H9 (cell line): ENCODE measurements around the gene TMEM266. TPM values are rescaled to one million over a fixed set of nuclear protein-coding genes. Genes with fewer than 3 reads are reported as not detected.

Experiments used
- DNase-seq: peaks from one replicate; pipeline ENCODE4 v3.0.0-alpha.2; 2017
- H2AFZ ChIP-seq: one replicate; pipeline ENCODE4 v1.6.1; 2013; ENCODE audit warnings: mild to moderate bottlenecking, low read length, control low read depth, moderate library complexity
- H2AK5ac ChIP-seq: 2 replicates; pipeline ENCODE4 v1.6.1; 2013; ENCODE audit warnings: low read length, control low read depth, mixed read lengths; ENCODE audit not compliant: insufficient read length
- H2BK120ac ChIP-seq: one replicate; pipeline ENCODE4 v1.6.1; 2013; ENCODE audit warnings: low read depth, mild to moderate bottlenecking, low read length, control low read depth, inconsistent platforms; ENCODE audit not compliant: poor library complexity, severe bottlenecking
- H2BK12ac ChIP-seq: 2 replicates; pipeline ENCODE4 v1.6.1; 2013; ENCODE audit warnings: low read length, control low read depth, mixed read lengths, low read depth; ENCODE audit not compliant: insufficient read length
- H2BK15ac ChIP-seq: 2 replicates; pipeline ENCODE4 v1.6.1; 2013; ENCODE audit warnings: low read depth, low read length, control low read depth
- H2BK20ac ChIP-seq: one replicate; pipeline ENCODE4 v1.6.1; 2013; ENCODE audit warnings: low read depth, mild to moderate bottlenecking, low read length, control low read depth, inconsistent platforms; ENCODE audit not compliant: poor library complexity, severe bottlenecking
- H2BK5ac ChIP-seq: 2 replicates; pipeline ENCODE4 v1.6.1; 2013; ENCODE audit warnings: low read length, control low read depth, mixed read lengths; ENCODE audit not compliant: insufficient read length
- H3K14ac ChIP-seq: 2 replicates; pipeline ENCODE4 v1.6.1; 2013; ENCODE audit warnings: low read length, control low read depth; ENCODE audit not compliant: insufficient read depth
- H3K18ac ChIP-seq: 2 replicates; pipeline ENCODE4 v1.6.1; 2013; ENCODE audit warnings: low read depth, mild to moderate bottlenecking, mixed read lengths, low read length, control low read depth; ENCODE audit not compliant: insufficient read length
- H3K23ac ChIP-seq: 2 replicates; pipeline ENCODE4 v1.6.1; 2013; ENCODE audit warnings: low read length, control low read depth, mixed read lengths, low read depth; ENCODE audit not compliant: insufficient read length
- H3K23me2 ChIP-seq: 2 replicates; pipeline ENCODE4 v1.6.1; 2013; ENCODE audit warnings: low read depth, mild to moderate bottlenecking, mixed read lengths, low read length, control low read depth; ENCODE audit not compliant: insufficient read length, poor library complexity, severe bottlenecking
- H3K27ac ChIP-seq: 2 replicates; pipeline ENCODE4 v1.5.1; 2013; ENCODE audit warnings: low read length, control low read depth, mixed read lengths, low read depth; ENCODE audit not compliant: insufficient read length
- H3K27me3 ChIP-seq: 2 replicates; pipeline ENCODE4 v1.6.1; 2013; ENCODE audit warnings: low read length, control low read depth, inconsistent platforms; ENCODE audit not compliant: insufficient read depth
- H3K4ac ChIP-seq: 2 replicates; pipeline ENCODE4 v1.6.1; 2013; ENCODE audit warnings: low read depth, mild to moderate bottlenecking, control low read depth, inconsistent platforms, low read length, moderate library complexity
- H3K4me1 ChIP-seq: 2 replicates; pipeline ENCODE4 v1.6.1; 2013; ENCODE audit warnings: low read length, control low read depth, inconsistent platforms; ENCODE audit not compliant: insufficient read depth
- H3K4me2 ChIP-seq: 2 replicates; pipeline ENCODE4 v1.6.1; 2013; ENCODE audit warnings: low read length, control low read depth, mixed read lengths; ENCODE audit not compliant: insufficient read length, insufficient read depth
- H3K56ac ChIP-seq: 2 replicates; pipeline ENCODE4 v1.6.1; 2013; ENCODE audit warnings: low read depth, mild to moderate bottlenecking, mixed read lengths, low read length, control low read depth; ENCODE audit not compliant: insufficient read length
- H3K79me1 ChIP-seq: 2 replicates; pipeline ENCODE4 v1.6.1; 2013; ENCODE audit warnings: low read depth, mild to moderate bottlenecking, moderate library complexity, low read length, control low read depth, inconsistent platforms; ENCODE audit not compliant: insufficient read depth, poor library complexity, severe bottlenecking
- H3K79me2 ChIP-seq: 2 replicates; pipeline ENCODE4 v1.6.1; 2013; ENCODE audit warnings: low read length, control low read depth, inconsistent platforms; ENCODE audit not compliant: insufficient read depth
- H3K9ac ChIP-seq: 2 replicates; pipeline ENCODE4 v1.6.1; 2013; ENCODE audit warnings: low read length, control low read depth, mixed read lengths; ENCODE audit not compliant: insufficient read length; ENCODE audit errors: extremely low read depth
- H3K9me3 ChIP-seq: one replicate; pipeline ENCODE4 v1.6.1; 2013; ENCODE audit warnings: low read depth, low read length, inconsistent platforms; ENCODE audit not compliant: control insufficient read depth
- H3T11ph ChIP-seq: one replicate; pipeline ENCODE4 v1.6.1; 2013; ENCODE audit warnings: mild to moderate bottlenecking, low read length, control low read depth, inconsistent platforms
- H4K20me1 ChIP-seq: one replicate; pipeline ENCODE4 v1.6.1; 2013; ENCODE audit not compliant: control insufficient read depth, insufficient read length, insufficient read depth
- H4K5ac ChIP-seq: 2 replicates; pipeline ENCODE4 v1.6.1; 2013; ENCODE audit warnings: low read depth, mild to moderate bottlenecking, mixed read lengths, low read length, control low read depth; ENCODE audit not compliant: insufficient read length
- H4K8ac ChIP-seq: replicated peaks from 2 replicates; pipeline ENCODE4 v1.6.1; 2013; ENCODE audit warnings: low read length, control low read depth, mixed read lengths, low read depth; ENCODE audit not compliant: insufficient read length
- H4K91ac ChIP-seq: 2 replicates; pipeline ENCODE4 v1.6.1; 2013; ENCODE audit warnings: low read depth, mild to moderate bottlenecking, moderate library complexity, mixed read lengths, low read length, control low read depth; ENCODE audit not compliant: insufficient read length
- H3K27ac Mint-ChIP-seq, 3 experiments: 2 replicates in 2 of 3; 3 replicates in 1 of 3; pipeline ENCODE4 v1.8.0; 2020 to 2021; ENCODE audit warnings: mixed read lengths in 3 of 3, mild to moderate bottlenecking in 1 of 3, moderate library complexity in 1 of 3
- H3K27me3 Mint-ChIP-seq: 2 replicates; pipeline ENCODE4 v1.8.0; 2021; ENCODE audit warnings: low read depth, mild to moderate bottlenecking, moderate library complexity, mixed read lengths
- H3K36me3 Mint-ChIP-seq, 3 experiments: 2 replicates in 2 of 3; 3 replicates in 1 of 3; pipeline ENCODE4 v1.8.0; 2020 to 2021; ENCODE audit warnings: low read depth in 3 of 3, mixed read lengths in 3 of 3; ENCODE audit not compliant: insufficient read depth in 1 of 3
- H3K4me1 Mint-ChIP-seq, 2 experiments: 2 replicates each; pipeline ENCODE4 v1.8.0; 2020; ENCODE audit warnings: mixed read lengths in 2 of 2
- H3K4me3 Mint-ChIP-seq, 2 experiments: 2 replicates in 1 of 2; 3 replicates in 1 of 2; pipeline ENCODE4 v1.8.0; 2020 to 2021; ENCODE audit warnings: mild to moderate bottlenecking in 2 of 2, mixed read lengths in 2 of 2, moderate library complexity in 1 of 2
- H3K9me3 Mint-ChIP-seq, 2 experiments: 2 replicates in 1 of 2; 3 replicates in 1 of 2; pipeline ENCODE4 v1.8.0; 2020; ENCODE audit warnings: mild to moderate bottlenecking in 2 of 2, mixed read lengths in 2 of 2, moderate library complexity in 1 of 2
- WGBS: extraction: QIAGEN DNeasy Blood & Tissue Kit; methylation state at CpG from one replicate; pipeline ENCODE4 v1.1.7; 2013; ENCODE audit warnings: missing lambda C conversion rate, low lambda C conversion rate, mixed read lengths; ENCODE audit not compliant: insufficient read length; ENCODE audit errors: extremely low coverage; 5-methylcytosine and 5-hydroxymethylcytosine counted together
- total RNA-seq: library from RNA; stranded (reverse); gene quantifications from 2 replicates; pipeline ENCODE4 v1.2.1, GENCODE V29; 2021
- TF ChIP-seq, protein P1 (sequence below): fragments of 200-600 bp; sonication (generic); conservative IDR thresholded peaks from 3 replicates; pipeline ENCODE4 v1.8.0; 2021; ENCODE audit warnings: antibody characterized with exemption, mild to moderate bottlenecking

TMEM266 gene
- total RNA-seq, 1 experiment from 2014 or later = 0.81 TPM

DNA sequence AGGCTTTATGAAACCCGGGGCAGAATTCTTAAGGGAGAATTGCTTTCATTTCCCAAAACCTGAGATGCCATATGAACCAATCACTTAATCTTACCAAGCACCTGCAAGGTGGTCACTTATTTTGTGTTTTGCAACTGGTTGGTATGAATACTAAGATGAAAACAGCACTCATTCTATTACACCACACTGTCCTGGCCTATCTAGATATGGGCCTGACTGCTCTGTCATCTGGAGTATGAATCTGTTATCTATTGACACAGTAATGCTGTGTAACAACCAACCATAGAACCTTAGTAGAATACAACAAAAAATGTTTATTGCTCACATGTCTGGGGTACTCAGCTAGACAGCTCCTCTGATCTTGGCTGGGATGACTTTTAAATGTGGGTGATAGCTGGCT lies 74.8 kb downstream of the TMEM266 start:
- H4K5ac ChIP-seq = no peak overlapping the region
- peaks cover 0 to 11% (median 0%) of the 10 kb centered on the region in 3 experiments; a peak in 2 of 7 replicates for H3K36me3 Mint-ChIP-seq
- H2BK20ac ChIP-seq = no peak overlapping the region
- H3K4me1 ChIP-seq = no peaks in the 10 kb centered on the region
- TF ChIP-seq, protein P1, sequence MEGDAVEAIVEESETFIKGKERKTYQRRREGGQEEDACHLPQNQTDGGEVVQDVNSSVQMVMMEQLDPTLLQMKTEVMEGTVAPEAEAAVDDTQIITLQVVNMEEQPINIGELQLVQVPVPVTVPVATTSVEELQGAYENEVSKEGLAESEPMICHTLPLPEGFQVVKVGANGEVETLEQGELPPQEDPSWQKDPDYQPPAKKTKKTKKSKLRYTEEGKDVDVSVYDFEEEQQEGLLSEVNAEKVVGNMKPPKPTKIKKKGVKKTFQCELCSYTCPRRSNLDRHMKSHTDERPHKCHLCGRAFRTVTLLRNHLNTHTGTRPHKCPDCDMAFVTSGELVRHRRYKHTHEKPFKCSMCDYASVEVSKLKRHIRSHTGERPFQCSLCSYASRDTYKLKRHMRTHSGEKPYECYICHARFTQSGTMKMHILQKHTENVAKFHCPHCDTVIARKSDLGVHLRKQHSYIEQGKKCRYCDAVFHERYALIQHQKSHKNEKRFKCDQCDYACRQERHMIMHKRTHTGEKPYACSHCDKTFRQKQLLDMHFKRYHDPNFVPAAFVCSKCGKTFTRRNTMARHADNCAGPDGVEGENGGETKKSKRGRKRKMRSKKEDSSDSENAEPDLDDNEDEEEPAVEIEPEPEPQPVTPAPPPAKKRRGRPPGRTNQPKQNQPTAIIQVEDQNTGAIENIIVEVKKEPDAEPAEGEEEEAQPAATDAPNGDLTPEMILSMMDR = no peak
- no peak overlapping the region for H4K8ac ChIP-seq
- no peaks in the 10 kb centered on the region for H3K9me3 Mint-ChIP-seq
- no peak overlapping the region for H2AFZ ChIP-seq
- H3K14ac ChIP-seq = no peak overlapping the region
- no peaks in the 10 kb centered on the region for H3K9me3 ChIP-seq
- H3T11ph ChIP-seq = no peak overlapping the region
- no peak overlapping the region for H3K56ac ChIP-seq
- no peak overlapping the region for H2BK15ac ChIP-seq
- no peaks in the 10 kb centered on the region for H3K79me1 ChIP-seq
- 0 out of 4 replicates have a peak, but pooled peaks cover 0 to 5% of the 10 kb centered on the region in 2 experiments for H3K4me1 Mint-ChIP-seq
- no peak overlapping the region for H2BK12ac ChIP-seq
- peaks cover 6% of the 10 kb centered on the region for H3K27me3 Mint-ChIP-seq
- no peaks in the 10 kb centered on the region for H3K27me3 ChIP-seq
- H3K23ac ChIP-seq = no peak overlapping the region
- no peak for DNase-seq
- H3K18ac ChIP-seq = no peak overlapping the region
- H3K79me2 ChIP-seq = no peaks in the 10 kb centered on the region
- H3K9ac ChIP-seq = no peak overlapping the region
- H2BK5ac ChIP-seq = no peak overlapping the region
- H4K20me1 ChIP-seq = no peaks in the 10 kb centered on the region
- H3K23me2 ChIP-seq = no peaks in the 10 kb centered on the region
- no peak overlapping the region for H2AK5ac ChIP-seq
- no peak overlapping the region for H2BK120ac ChIP-seq
- no peak overlapping the region for H4K91ac ChIP-seq
- no peak overlapping the region for H3K27ac ChIP-seq
- whole genome bisulfite sequencing = no CpG with 5 or more reads among the region's 1 CpG
- no peak overlapping the region for H3K4ac ChIP-seq
- no peak overlapping the region for H3K4me3 Mint-ChIP-seq
- H3K4me2 ChIP-seq = no peak overlapping the region
- H3K27ac Mint-ChIP-seq = no peak overlapping the region
